HepG2 (cell line): Measurements from ENCODE around the gene MCM8.

Experiments used
- FOXM1 ChIP-seq: sonication (generic); formaldehyde crosslinking; IDR thresholded peaks from 2 replicates; pipeline ENCODE4 v1.5.0; 2020; ENCODE audit warnings: missing genetic modification reagents
- ISL2 ChIP-seq: sonication (generic); formaldehyde crosslinking; IDR thresholded peaks from 2 replicates; pipeline ENCODE4 v1.5.0; 2020; ENCODE audit warnings: missing genetic modification reagents
- SAP130 ChIP-seq: IDR thresholded peaks from 2 replicates; pipeline ENCODE4 v1.6.1; 2016; ENCODE audit warnings: low read depth
- TAF1 ChIP-seq: sonication (generic); formaldehyde crosslinking; IDR thresholded peaks from 2 replicates; pipeline ENCODE4 v1.4.0; 2020; ENCODE audit warnings: missing genetic modification reagents
- ZFAT ChIP-seq: sonication (generic); formaldehyde crosslinking; conservative IDR thresholded peaks from 2 replicates; pipeline ENCODE4 v1.8.1; 2023; ENCODE audit warnings: missing genetic modification reagents, inconsistent platforms
- ZNF24 ChIP-seq: fragments of 450-650 bp; IDR thresholded peaks from 2 replicates; pipeline ENCODE4 v1.6.1; 2017; ENCODE audit warnings: antibody characterized with exemption, mild to moderate bottlenecking
- TF ChIP-seq, protein P1 (sequence below): sonication (generic); formaldehyde crosslinking; IDR thresholded peaks from 2 replicates; pipeline ENCODE4 v1.4.0; 2020; ENCODE audit warnings: missing genetic modification reagents
- TF ChIP-seq, protein P2 (sequence below): sonication (generic); formaldehyde crosslinking; IDR thresholded peaks from 2 replicates; pipeline ENCODE4 v1.5.0; 2020; ENCODE audit warnings: mild to moderate bottlenecking, missing genetic modification reagents, moderate library complexity
- TF ChIP-seq, protein P3 (sequence below), 2 experiments: sonication (generic) in 1 of 2; formaldehyde crosslinking in 1 of 2; IDR thresholded peaks; 2 replicates each; pipeline versions ENCODE4 v1.4.0 to v1.6.1; 2018 to 2020; ENCODE audit warnings: missing genetic modification reagents in 2 of 2, borderline replicate concordance in 1 of 2, low read depth in 1 of 2, mild to moderate bottlenecking in 1 of 2, missing biosample characterization in 1 of 2
- TF ChIP-seq, protein P4 (sequence below): sonication (generic); formaldehyde crosslinking; conservative IDR thresholded peaks from 2 replicates; pipeline ENCODE4 v1.4.0; 2020; ENCODE audit warnings: missing genetic modification reagents
- TF ChIP-seq, protein P5 (sequence below): sonication (generic); formaldehyde crosslinking; IDR thresholded peaks from 2 replicates; pipeline ENCODE4 v1.5.1; 2020; ENCODE audit warnings: mild to moderate bottlenecking, moderate library complexity, missing genetic modification reagents

DNA sequence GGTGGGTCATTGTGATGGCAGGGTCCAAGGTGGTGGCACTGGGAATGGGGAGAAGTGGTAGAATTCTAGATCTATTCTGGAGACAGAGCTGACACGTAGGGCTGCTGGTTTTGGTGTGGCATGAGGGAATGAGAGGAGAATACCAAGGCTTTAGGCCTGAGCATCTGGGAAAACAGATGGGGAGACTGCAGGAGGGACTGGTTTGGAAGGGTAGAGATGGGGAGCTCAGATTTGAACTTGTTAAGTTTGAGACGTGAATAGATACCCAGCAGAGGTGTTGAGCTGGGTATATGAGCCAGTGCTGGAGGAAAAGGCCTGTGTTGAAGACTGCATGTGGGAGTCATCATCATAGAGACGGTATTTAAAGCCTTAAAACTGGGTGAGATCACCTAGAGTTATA, 17.7 kb upstream of the MCM8 start:
- TF ChIP-seq, protein P1, sequence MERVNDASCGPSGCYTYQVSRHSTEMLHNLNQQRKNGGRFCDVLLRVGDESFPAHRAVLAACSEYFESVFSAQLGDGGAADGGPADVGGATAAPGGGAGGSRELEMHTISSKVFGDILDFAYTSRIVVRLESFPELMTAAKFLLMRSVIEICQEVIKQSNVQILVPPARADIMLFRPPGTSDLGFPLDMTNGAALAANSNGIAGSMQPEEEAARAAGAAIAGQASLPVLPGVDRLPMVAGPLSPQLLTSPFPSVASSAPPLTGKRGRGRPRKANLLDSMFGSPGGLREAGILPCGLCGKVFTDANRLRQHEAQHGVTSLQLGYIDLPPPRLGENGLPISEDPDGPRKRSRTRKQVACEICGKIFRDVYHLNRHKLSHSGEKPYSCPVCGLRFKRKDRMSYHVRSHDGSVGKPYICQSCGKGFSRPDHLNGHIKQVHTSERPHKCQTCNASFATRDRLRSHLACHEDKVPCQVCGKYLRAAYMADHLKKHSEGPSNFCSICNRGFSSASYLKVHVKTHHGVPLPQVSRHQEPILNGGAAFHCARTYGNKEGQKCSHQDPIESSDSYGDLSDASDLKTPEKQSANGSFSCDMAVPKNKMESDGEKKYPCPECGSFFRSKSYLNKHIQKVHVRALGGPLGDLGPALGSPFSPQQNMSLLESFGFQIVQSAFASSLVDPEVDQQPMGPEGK (CRISPR knock-in tag) = no peak
- TF ChIP-seq, protein P2, sequence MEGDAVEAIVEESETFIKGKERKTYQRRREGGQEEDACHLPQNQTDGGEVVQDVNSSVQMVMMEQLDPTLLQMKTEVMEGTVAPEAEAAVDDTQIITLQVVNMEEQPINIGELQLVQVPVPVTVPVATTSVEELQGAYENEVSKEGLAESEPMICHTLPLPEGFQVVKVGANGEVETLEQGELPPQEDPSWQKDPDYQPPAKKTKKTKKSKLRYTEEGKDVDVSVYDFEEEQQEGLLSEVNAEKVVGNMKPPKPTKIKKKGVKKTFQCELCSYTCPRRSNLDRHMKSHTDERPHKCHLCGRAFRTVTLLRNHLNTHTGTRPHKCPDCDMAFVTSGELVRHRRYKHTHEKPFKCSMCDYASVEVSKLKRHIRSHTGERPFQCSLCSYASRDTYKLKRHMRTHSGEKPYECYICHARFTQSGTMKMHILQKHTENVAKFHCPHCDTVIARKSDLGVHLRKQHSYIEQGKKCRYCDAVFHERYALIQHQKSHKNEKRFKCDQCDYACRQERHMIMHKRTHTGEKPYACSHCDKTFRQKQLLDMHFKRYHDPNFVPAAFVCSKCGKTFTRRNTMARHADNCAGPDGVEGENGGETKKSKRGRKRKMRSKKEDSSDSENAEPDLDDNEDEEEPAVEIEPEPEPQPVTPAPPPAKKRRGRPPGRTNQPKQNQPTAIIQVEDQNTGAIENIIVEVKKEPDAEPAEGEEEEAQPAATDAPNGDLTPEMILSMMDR (CRISPR knock-in tag) = no peak
- TF ChIP-seq, protein P3, sequence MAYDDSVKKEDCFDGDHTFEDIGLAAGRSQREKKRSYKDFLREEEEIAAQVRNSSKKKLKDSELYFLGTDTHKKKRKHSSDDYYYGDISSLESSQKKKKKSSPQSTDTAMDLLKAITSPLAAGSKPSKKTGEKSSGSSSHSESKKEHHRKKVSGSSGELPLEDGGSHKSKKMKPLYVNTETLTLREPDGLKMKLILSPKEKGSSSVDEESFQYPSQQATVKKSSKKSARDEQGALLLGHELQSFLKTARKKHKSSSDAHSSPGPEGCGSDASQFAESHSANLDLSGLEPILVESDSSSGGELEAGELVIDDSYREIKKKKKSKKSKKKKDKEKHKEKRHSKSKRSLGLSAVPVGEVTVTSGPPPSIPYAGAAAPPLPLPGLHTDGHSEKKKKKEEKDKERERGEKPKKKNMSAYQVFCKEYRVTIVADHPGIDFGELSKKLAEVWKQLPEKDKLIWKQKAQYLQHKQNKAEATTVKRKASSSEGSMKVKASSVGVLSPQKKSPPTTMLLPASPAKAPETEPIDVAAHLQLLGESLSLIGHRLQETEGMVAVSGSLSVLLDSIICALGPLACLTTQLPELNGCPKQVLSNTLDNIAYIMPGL (CRISPR knock-in tag; IDR thresholded peaks at IDR 0.05; ENCODE audit: borderline replicate concordance in 1 of 2, low read depth in 1 of 2) = no peak
- TF ChIP-seq ZNF24 (no peak), SAP130 (CRISPR knock-in tag) (no peak), TAF1 (CRISPR knock-in tag) (no peak), ZFAT (CRISPR knock-in tag) (no peak), FOXM1 (CRISPR knock-in tag) (no peak), ISL2 (CRISPR knock-in tag) (no peak)
- TF ChIP-seq, protein P4, sequence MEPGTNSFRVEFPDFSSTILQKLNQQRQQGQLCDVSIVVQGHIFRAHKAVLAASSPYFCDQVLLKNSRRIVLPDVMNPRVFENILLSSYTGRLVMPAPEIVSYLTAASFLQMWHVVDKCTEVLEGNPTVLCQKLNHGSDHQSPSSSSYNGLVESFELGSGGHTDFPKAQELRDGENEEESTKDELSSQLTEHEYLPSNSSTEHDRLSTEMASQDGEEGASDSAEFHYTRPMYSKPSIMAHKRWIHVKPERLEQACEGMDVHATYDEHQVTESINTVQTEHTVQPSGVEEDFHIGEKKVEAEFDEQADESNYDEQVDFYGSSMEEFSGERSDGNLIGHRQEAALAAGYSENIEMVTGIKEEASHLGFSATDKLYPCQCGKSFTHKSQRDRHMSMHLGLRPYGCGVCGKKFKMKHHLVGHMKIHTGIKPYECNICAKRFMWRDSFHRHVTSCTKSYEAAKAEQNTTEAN = no peak
- TF ChIP-seq, protein P5, sequence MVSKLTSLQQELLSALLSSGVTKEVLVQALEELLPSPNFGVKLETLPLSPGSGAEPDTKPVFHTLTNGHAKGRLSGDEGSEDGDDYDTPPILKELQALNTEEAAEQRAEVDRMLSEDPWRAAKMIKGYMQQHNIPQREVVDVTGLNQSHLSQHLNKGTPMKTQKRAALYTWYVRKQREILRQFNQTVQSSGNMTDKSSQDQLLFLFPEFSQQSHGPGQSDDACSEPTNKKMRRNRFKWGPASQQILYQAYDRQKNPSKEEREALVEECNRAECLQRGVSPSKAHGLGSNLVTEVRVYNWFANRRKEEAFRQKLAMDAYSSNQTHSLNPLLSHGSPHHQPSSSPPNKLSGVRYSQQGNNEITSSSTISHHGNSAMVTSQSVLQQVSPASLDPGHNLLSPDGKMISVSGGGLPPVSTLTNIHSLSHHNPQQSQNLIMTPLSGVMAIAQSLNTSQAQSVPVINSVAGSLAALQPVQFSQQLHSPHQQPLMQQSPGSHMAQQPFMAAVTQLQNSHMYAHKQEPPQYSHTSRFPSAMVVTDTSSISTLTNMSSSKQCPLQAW (CRISPR knock-in tag) = no peak
